HUES48 (cell line): ENCODE data around the gene HERC6.

Source experiments
- H3K27ac ChIP-seq: one replicate; pipeline ENCODE4 v1.7.0; 2013; ENCODE audit warnings: low read depth, low read length, inconsistent platforms
- H3K27me3 ChIP-seq: 2 replicates; pipeline ENCODE4 v1.6.1; 2013; ENCODE audit warnings: mild to moderate bottlenecking, low read length; ENCODE audit not compliant: control insufficient read depth, insufficient read depth
- H3K36me3 ChIP-seq: 2 replicates; pipeline ENCODE4 v1.6.1; 2013; ENCODE audit warnings: low read length; ENCODE audit not compliant: control insufficient read depth, insufficient read depth
- H3K4me1 ChIP-seq: 2 replicates; pipeline ENCODE4 v1.6.1; 2013; ENCODE audit warnings: mild to moderate bottlenecking, low read length; ENCODE audit not compliant: control insufficient read depth, insufficient read depth
- H3K4me3 ChIP-seq: 2 replicates; pipeline ENCODE4 v1.5.1; 2013; ENCODE audit warnings: mild to moderate bottlenecking, low read depth, low read length
- H3K9ac ChIP-seq: 2 replicates; pipeline ENCODE4 v1.6.1; 2013; ENCODE audit warnings: mild to moderate bottlenecking, low read depth, low read length, moderate library complexity
- H3K9me3 ChIP-seq: 2 replicates; pipeline ENCODE4 v1.6.1; 2013; ENCODE audit warnings: low read length; ENCODE audit not compliant: control insufficient read depth, insufficient read depth

HERC6 gene

DNA sequence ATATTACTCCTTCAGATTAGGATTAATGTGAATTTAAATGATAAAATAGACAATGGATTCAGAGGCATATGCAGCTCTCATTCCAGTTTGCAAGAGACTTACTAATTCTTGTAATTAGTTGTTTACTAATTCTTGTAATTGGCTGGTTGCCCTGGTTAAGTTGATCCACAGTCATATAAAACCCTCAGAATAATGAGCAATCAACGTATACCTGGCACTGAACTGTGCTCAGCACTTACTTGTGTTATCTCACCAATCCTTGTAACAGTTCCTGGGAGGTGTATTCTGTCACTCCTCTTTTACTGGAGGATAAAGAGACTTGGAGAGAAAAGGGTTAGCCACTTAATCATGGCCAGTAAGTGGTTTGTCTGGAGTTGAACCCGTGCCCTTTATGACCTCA is 88.7 kb downstream of the HERC6 start:
- Histone ChIP-seq H3K27ac (no peak overlapping the region), H3K4me1 (peaks cover 7% of the 10 kb centered on the region; the same call in 1 of the 2 replicates), H3K36me3 (peaks cover 46% of the 10 kb centered on the region)

DNA sequence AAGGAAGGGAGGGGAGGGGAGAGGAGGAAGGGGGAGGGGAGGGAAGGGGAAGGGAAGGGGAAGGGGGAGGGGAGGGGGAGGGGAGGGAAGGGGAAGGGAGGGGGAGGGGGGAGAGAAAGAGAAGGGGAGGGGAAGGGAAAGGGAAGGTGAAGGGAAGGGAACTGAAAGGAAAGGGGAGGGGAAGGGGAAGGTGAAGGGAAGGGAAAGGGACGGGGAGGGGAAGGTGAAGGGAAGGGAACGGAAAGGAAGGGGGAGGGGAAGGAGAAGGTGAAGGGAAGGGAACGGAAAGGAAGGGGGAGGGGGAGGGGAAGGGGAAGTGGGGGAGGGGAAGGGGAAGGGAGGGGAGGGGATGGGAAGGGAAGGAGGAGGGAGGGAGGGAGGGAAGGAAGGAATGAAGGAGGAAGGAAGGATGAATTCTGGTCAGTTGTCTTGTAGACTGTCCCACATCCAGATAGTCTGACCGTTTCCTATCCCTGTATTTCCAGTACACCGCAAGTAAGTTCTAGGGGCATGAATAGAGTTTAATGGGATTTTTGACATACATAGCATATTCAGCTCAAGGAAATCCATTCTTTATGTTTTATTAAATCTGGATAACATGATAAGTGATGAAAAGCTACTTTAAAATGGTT is 98.7 kb downstream of the HERC6 start:
- H3K36me3 ChIP-seq: peaks cover 5% of the 10 kb centered on the region; the same call in 1 of the 2 replicates
- H3K9me3 ChIP-seq: no peaks in the 10 kb centered on the region
- no peak overlapping the region for H3K4me3 ChIP-seq
- H3K27me3 ChIP-seq: no peaks in the 10 kb centered on the region
- no peak overlapping the region for H3K27ac ChIP-seq
- H3K9ac ChIP-seq: no peak overlapping the region
- no peaks in the 10 kb centered on the region for H3K4me1 ChIP-seq

More for the DNA sequence above, 88.7 kb downstream of the HERC6 start:
- H3K9me3 ChIP-seq: no peaks in the 10 kb centered on the region
- H3K27me3 ChIP-seq: no peaks in the 10 kb centered on the region
- no peak overlapping the region for H3K4me3 ChIP-seq
- H3K9ac ChIP-seq: no peak overlapping the region

DNA sequence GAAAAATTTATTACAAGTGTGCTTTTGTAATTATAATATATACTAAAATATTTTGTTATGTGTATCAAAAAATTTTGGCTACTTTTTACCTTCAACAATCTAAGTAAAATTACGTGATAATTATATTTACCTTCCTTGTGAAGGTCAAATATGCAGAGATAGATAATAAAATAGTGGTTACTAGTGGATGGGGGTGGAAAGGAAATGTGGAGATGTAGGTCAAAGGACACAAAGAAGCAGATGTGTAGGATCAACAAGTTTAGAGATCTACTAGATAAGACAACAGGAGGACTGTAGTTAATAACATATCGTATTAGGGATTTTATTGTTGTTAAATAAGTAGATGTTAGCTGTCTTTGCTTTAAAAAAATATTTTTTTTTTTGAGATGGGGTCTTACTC is 99.6 kb downstream of the HERC6 start:
- Histone ChIP-seq H3K9ac (no peak overlapping the region), H3K9me3 (no peaks in the 10 kb centered on the region), H3K27ac (no peak overlapping the region), H3K36me3 (peaks cover 5% of the 10 kb centered on the region; the same call in 1 of the 2 replicates), H3K4me3 (no peak overlapping the region), H3K4me1 (no peaks in the 10 kb centered on the region), H3K27me3 (no peaks in the 10 kb centered on the region)

DNA sequence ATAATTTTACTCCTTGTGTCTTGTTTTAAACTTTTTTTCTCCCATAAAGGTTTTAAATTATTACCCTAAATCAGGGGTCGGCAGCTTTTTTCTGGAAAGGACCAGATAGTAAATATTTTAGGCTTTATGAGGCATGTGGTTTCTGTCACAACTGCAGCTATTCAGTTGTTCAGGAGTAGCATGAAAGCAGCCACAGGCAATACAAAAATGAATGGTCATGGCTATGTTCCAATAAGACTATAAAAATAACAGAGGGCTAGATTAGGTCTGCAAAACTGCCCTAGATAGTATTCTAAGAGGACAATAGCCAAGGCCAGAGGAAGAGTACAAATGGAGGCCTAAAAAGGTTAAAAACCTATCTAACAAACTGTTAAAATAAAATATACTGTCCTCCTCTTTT is 102.9 kb downstream of the HERC6 start:
- Histone ChIP-seq H3K36me3 (0 out of 2 replicates have a peak, but pooled peaks cover 2% of the 10 kb centered on the region), H3K27me3 (no peaks in the 10 kb centered on the region), H3K4me1 (no peaks in the 10 kb centered on the region), H3K9ac (no peak overlapping the region), H3K27ac (no peak overlapping the region), H3K4me3 (no peak overlapping the region), H3K9me3 (no peaks in the 10 kb centered on the region)

- Histone ChIP-seq H3K36me3 (peaks cover 16% of the 10 kb centered on the region; the same call in 1 of the 2 replicates), H3K9ac (no peak overlapping the region), H3K27me3 (no peaks in the 10 kb centered on the region), H3K27ac (no peak overlapping the region), H3K4me3 (no peak overlapping the region), H3K9me3 (no peaks in the 10 kb centered on the region), H3K4me1 (no peaks in the 10 kb centered on the region)
Observed at GRCh38 chr4:88489100-88489761, 110.6 kb downstream of the HERC6 start.
